ENCODE data around the gene RHEBL1. TPM values are rescaled to one million over a fixed set of nuclear protein-coding genes. Genes with fewer than 3 reads are reported as not detected.

The RHEBL1 gene
- total and polyA plus RNA-seq, 2 of the 4 experiments (the other 2 are of a cell fraction) = 0.62 to 0.72 TPM

DNA sequence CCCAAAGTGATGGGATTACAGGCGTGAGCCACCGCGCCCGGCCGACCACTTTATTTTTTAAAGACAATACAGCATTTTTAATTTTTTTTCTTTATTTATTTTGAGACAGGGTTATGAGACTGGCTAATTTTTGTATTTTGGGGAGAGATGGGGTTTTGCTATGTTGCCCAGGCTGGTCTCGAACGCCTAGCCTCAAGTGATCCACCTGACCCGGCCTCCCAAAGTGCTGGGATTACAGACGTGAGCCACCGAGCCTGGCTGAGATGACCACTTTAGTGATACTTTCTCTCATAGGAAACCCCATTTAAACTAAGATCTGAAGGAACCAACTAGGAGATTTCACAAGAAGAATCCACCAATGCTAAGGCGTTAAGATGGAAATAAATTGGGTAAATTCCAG lies 1.2 kb upstream of the RHEBL1 start:
- Histone ChIP-seq H4K20me1 (ENCODE audit: insufficient read depth, low read length) (no peaks in the 10 kb centered on the region), H3K4ac (ENCODE audit: low read depth, low read length) (no peak overlapping the region), H2BK5ac (ENCODE audit: low read depth, low read length, poor library complexity, severe bottlenecking) (no peak overlapping the region), H4K91ac (ENCODE audit: insufficient read depth, low read depth, low read length) (no peak overlapping the region), H3K9ac (ENCODE audit: low read depth, low read length) (no peak overlapping the region), H3K27ac (ENCODE audit: insufficient read depth, low read length) (no peak overlapping the region), H2AK5ac (ENCODE audit: low read depth, low read length) (no peak overlapping the region), H3K9me1 (ENCODE audit: insufficient read depth, low read length) (no peaks in the 10 kb centered on the region), H3K14ac (replicated peaks; ENCODE audit: low read depth, low read length) (no peak overlapping the region), H3K4me1 (ENCODE audit: control insufficient read depth, insufficient read depth, low read length) (no peaks in the 10 kb centered on the region; the same call in 1 of the 2 replicates), H3K9me3 (ENCODE audit: control insufficient read depth, insufficient read depth, low read length) (no peaks in the 10 kb centered on the region), H3K56ac (ENCODE audit: extremely low read depth, insufficient read depth, low read length) (no peak overlapping the region), H4K8ac (ENCODE audit: low read depth in 2 of 2, low read length in 2 of 2) (no peak overlapping the region), H3K36me3 (ENCODE audit: control insufficient read depth, insufficient read depth, low read length) (no peaks in the 10 kb centered on the region), H3K18ac (ENCODE audit: low read depth, low read length) (no peak overlapping the region), H3K4me3 (ENCODE audit: insufficient read depth, low read depth, low read length) (no peak overlapping the region), H3K27me3 (ENCODE audit: control insufficient read depth, insufficient read depth, low read length) (no peaks in the 10 kb centered on the region), H3K79me1 (ENCODE audit: low read depth in 1 of 2, low read length in 2 of 2) (no peaks in the 10 kb centered on the region), H4K5ac (ENCODE audit: low read depth, low read length) (no peak overlapping the region), H3K4me2 (ENCODE audit: low read depth, low read length) (no peak overlapping the region), H2AK9ac (replicated peaks; ENCODE audit: low read depth, low read length, poor library complexity) (no peak overlapping the region), H2AFZ (replicated peaks; ENCODE audit: low read length, poor library complexity) (no peak overlapping the region), H3K23ac (ENCODE audit: low read depth, low read length) (no peak overlapping the region), H2BK20ac (ENCODE audit: low read depth, low read length) (no peak overlapping the region), H2BK120ac (ENCODE audit: low read depth, low read length) (no peak overlapping the region), H2BK15ac (ENCODE audit: low read depth, low read length) (no peak overlapping the region)
- 100% methylated on average over 1 of the region's 11 CpGs; no CpG with 5 or more reads in 1 of the 2 experiments for WGBS, 2 experiments (ENCODE audit: extremely low coverage in 2 of 2, insufficient read length in 1 of 2)
- in situ Hi-C loops (cut with MboI; ENCODE audit: low sequenced_read_pairs) (no loop called here), dilution Hi-C loops (cut with HindIII; ENCODE audit: low sequenced_read_pairs, unreplicated experiment) (no loop called here), intact Hi-C loops (cut with micrococcal nuclease) (no loop called here)
- DNase-seq (no peak), ATAC-seq (ENCODE audit: low read depth) (no peak)
- no TSS peak for BruUV-seq (replicated peaks)
- TF ChIP-seq SMC3 (IDR thresholded peaks at IDR 0.05; ENCODE audit: low read depth, low read length) (no peak), RCOR1 (IDR thresholded peaks at IDR 0.05; ENCODE audit: insufficient replicate concordance, low read length) (no peak), FOS (IDR thresholded peaks at IDR 0.05; ENCODE audit: low read depth, low read length) (no peak), RAD21 (IDR thresholded peaks at IDR 0.05; ENCODE audit: low read length) (no peak), ELK1 (IDR thresholded peaks at IDR 0.05; ENCODE audit: borderline replicate concordance, low read depth, low read length) (no peak), POLR2A (IDR thresholded peaks at IDR 0.05; ENCODE audit: low read depth, low read length) (no peak), MAZ (IDR thresholded peaks at IDR 0.05; ENCODE audit: borderline replicate concordance, low read depth, low read length) (no peak), RFX5 (IDR thresholded peaks at IDR 0.05; ENCODE audit: low read depth, low read length) (no peak), MXI1 (IDR thresholded peaks at IDR 0.05; ENCODE audit: borderline replicate concordance, low read depth, low read length) (no peak), CEBPB (IDR thresholded peaks at IDR 0.05; ENCODE audit: low read depth, low read length) (no peak), CTCF (conservative IDR thresholded peaks at IDR 0.05; ENCODE audit: low read depth, low read length) (no peak)
- ChIA-PET POLR2A (ENCODE audit: unreplicated experiment) (no interaction called here), CTCF (no interaction called here)

Measured in IMR-90 (cell line).